GM12878 (cell line): ENCODE measurements around the gene DSE.

Source experiments
- CREB1 ChIP-seq: IDR thresholded peaks from 2 replicates; pipeline ENCODE4 v1.6.1; 2012; ENCODE audit warnings: low read depth, mild to moderate bottlenecking, inconsistent platforms
- EP300 ChIP-seq, 2 experiments: fragments of 150-350 bp in 1 of 2; IDR thresholded peaks; 2 replicates each; pipeline ENCODE4 v1.6.1; 2011 to 2012; ENCODE audit warnings: low read depth in 2 of 2, low read length in 2 of 2, borderline replicate concordance in 1 of 2, improper control_type of control experiment in 1 of 2, inconsistent platforms in 1 of 2; ENCODE audit not compliant: control insufficient read depth in 1 of 2
- HDGF ChIP-seq: fragments of 450-650 bp; IDR thresholded peaks from 2 replicates; pipeline ENCODE4 v1.6.1; 2016; ENCODE audit warnings: antibody characterized with exemption
- NR2C2 ChIP-seq: IDR thresholded peaks from 2 replicates; pipeline ENCODE4 v1.6.1; 2011; ENCODE audit warnings: borderline replicate concordance, low read depth; ENCODE audit not compliant: control insufficient read depth, insufficient read length
- POLR2A ChIP-seq: IDR thresholded peaks from 2 replicates; pipeline ENCODE4 v1.6.1; 2011; ENCODE audit warnings: low read depth, mild to moderate bottlenecking, low read length
- RFX5 ChIP-seq: IDR thresholded peaks from 2 replicates; pipeline ENCODE4 v1.6.1; 2011; ENCODE audit warnings: low read depth, low read length, improper control_type of control experiment
- SP1 ChIP-seq: IDR thresholded peaks from one replicate; pipeline ENCODE4 v1.6.1; 2011; ENCODE audit warnings: low read depth, low read length
- ZNF207 ChIP-seq: fragments of 450-650 bp; IDR thresholded peaks from 2 replicates; pipeline ENCODE4 v1.6.1; 2014; ENCODE audit warnings: antibody characterized with exemption, mild to moderate bottlenecking, borderline replicate concordance
- TF ChIP-seq, protein P1 (sequence below), 3 experiments: IDR thresholded peaks in 2 of 3; conservative IDR thresholded peaks in 1 of 3; 2 replicates each; pipeline ENCODE4 v1.5.1; 2011; ENCODE audit warnings: low read depth in 3 of 3, low read length in 3 of 3, mild to moderate bottlenecking in 3 of 3, control low read depth in 2 of 3, moderate library complexity in 2 of 3, inconsistent platforms in 1 of 3, mixed read lengths in 1 of 3; ENCODE audit not compliant: control insufficient read depth in 2 of 3, insufficient read depth in 1 of 3; ENCODE audit errors: extremely low read depth in 1 of 3
- TF ChIP-seq, protein P2 (sequence below): IDR thresholded peaks from 2 replicates; pipeline ENCODE4 v1.6.1; 2012; ENCODE audit warnings: low read length, inconsistent platforms

DNA sequence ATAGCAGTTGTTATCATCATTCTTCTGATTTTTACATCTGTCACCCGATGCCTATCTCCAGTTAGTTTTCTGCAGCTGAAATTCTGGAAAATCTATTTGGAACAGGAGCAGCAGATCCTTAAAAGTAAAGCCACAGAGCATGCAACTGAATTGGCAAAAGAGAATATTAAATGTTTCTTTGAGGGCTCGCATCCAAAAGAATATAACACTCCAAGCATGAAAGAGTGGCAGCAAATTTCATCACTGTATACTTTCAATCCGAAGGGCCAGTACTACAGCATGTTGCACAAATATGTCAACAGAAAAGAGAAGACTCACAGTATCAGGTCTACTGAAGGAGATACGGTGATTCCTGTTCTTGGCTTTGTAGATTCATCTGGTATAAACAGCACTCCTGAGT is 92.6 kb downstream of the DSE start:
- TF ChIP-seq POLR2A: no peak
- no peak for TF ChIP-seq RFX5
- TF ChIP-seq, protein P1, sequence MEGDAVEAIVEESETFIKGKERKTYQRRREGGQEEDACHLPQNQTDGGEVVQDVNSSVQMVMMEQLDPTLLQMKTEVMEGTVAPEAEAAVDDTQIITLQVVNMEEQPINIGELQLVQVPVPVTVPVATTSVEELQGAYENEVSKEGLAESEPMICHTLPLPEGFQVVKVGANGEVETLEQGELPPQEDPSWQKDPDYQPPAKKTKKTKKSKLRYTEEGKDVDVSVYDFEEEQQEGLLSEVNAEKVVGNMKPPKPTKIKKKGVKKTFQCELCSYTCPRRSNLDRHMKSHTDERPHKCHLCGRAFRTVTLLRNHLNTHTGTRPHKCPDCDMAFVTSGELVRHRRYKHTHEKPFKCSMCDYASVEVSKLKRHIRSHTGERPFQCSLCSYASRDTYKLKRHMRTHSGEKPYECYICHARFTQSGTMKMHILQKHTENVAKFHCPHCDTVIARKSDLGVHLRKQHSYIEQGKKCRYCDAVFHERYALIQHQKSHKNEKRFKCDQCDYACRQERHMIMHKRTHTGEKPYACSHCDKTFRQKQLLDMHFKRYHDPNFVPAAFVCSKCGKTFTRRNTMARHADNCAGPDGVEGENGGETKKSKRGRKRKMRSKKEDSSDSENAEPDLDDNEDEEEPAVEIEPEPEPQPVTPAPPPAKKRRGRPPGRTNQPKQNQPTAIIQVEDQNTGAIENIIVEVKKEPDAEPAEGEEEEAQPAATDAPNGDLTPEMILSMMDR (IDR thresholded peaks at IDR 0.05 in 2 of 3, conservative IDR thresholded peaks at IDR 0.05 in 1 of 3; ENCODE audit: control insufficient read depth in 2 of 3, extremely low read depth in 1 of 3, insufficient read depth in 1 of 3, low read depth in 3 of 3, low read length in 3 of 3): no peak
- TF ChIP-seq NR2C2: no peak
- TF ChIP-seq ZNF207: no peak
- no peak for TF ChIP-seq SP1
- no peak for TF ChIP-seq EP300 (IDR thresholded peaks at IDR 0.05; ENCODE audit: borderline replicate concordance in 1 of 2, control insufficient read depth in 1 of 2, low read depth in 2 of 2, low read length in 2 of 2)
- no peak for TF ChIP-seq HDGF
- TF ChIP-seq, protein P2, sequence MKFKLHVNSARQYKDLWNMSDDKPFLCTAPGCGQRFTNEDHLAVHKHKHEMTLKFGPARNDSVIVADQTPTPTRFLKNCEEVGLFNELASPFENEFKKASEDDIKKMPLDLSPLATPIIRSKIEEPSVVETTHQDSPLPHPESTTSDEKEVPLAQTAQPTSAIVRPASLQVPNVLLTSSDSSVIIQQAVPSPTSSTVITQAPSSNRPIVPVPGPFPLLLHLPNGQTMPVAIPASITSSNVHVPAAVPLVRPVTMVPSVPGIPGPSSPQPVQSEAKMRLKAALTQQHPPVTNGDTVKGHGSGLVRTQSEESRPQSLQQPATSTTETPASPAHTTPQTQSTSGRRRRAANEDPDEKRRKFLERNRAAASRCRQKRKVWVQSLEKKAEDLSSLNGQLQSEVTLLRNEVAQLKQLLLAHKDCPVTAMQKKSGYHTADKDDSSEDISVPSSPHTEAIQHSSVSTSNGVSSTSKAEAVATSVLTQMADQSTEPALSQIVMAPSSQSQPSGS: no peak
- no peak for TF ChIP-seq CREB1
